Endodermal cell (in vitro differentiated cells): ENCODE data around the gene OSBPL5. TPM values are rescaled to one million over a fixed set of nuclear protein-coding genes. Genes with fewer than 3 reads are reported as not detected.

Source experiments
- DNase-seq: peaks from one replicate; pipeline ENCODE4 v3.0.0-alpha.2; 2017
- H3K27ac ChIP-seq: 2 replicates; pipeline ENCODE4 v1.5.1; 2013; ENCODE audit warnings: mild to moderate bottlenecking, low read depth, low read length, moderate library complexity
- H3K27me3 ChIP-seq: 2 replicates; pipeline ENCODE4 v1.6.1; 2013; ENCODE audit warnings: mild to moderate bottlenecking, low read length, moderate library complexity; ENCODE audit not compliant: insufficient read depth, control insufficient read depth, poor library complexity, severe bottlenecking
- H3K36me3 ChIP-seq: 2 replicates; pipeline ENCODE4 v1.7.0; 2013; ENCODE audit warnings: mild to moderate bottlenecking, low read length, moderate library complexity; ENCODE audit not compliant: control insufficient read depth, insufficient read depth
- H3K4me1 ChIP-seq: one replicate; pipeline ENCODE4 v1.7.0; 2013; ENCODE audit warnings: low read length; ENCODE audit not compliant: control insufficient read depth, insufficient read depth
- H3K4me3 ChIP-seq: 2 replicates; pipeline ENCODE4 v1.5.1; 2013; ENCODE audit warnings: mild to moderate bottlenecking, low read length, moderate library complexity
- H3K9ac ChIP-seq: 2 replicates; pipeline ENCODE4 v1.6.1; 2013; ENCODE audit warnings: mild to moderate bottlenecking, low read length, moderate library complexity; ENCODE audit not compliant: poor library complexity, severe bottlenecking; ENCODE audit errors: extremely low read depth
- H3K9me3 ChIP-seq: 2 replicates; pipeline ENCODE4 v1.6.1; 2013; ENCODE audit warnings: mild to moderate bottlenecking, low read length, moderate library complexity; ENCODE audit not compliant: control insufficient read depth
- H3K27ac Mint-ChIP-seq: 2 replicates; pipeline ENCODE4 v1.8.0; 2020; ENCODE audit warnings: mixed read lengths
- H3K27me3 Mint-ChIP-seq: 2 replicates; pipeline ENCODE4 v1.8.0; 2021; ENCODE audit warnings: mild to moderate bottlenecking, mixed read lengths; ENCODE audit not compliant: insufficient read depth
- H3K36me3 Mint-ChIP-seq: 2 replicates; pipeline ENCODE4 v1.8.0; 2020; ENCODE audit warnings: low read depth, mixed read lengths
- H3K4me1 Mint-ChIP-seq: 2 replicates; pipeline ENCODE4 v1.8.0; 2020; ENCODE audit warnings: mixed read lengths
- H3K4me3 Mint-ChIP-seq: 2 replicates; pipeline ENCODE4 v1.8.0; 2020; ENCODE audit warnings: mild to moderate bottlenecking, moderate library complexity, mixed read lengths
- H3K9me3 Mint-ChIP-seq: 2 replicates; pipeline ENCODE4 v1.8.0; 2020; ENCODE audit warnings: mild to moderate bottlenecking, mixed read lengths
- CTCF ChIP-seq: fragments of 200-600 bp; sonication (generic); conservative IDR thresholded peaks from 2 replicates; pipeline ENCODE4 v1.5.0; 2021; ENCODE audit warnings: antibody characterized with exemption, mild to moderate bottlenecking
- WGBS, 2 experiments: methylation state at CpG; one replicate each; pipeline versions ENCODE4 v1.1.5 to v1.1.7; 2013; ENCODE audit warnings: missing lambda C conversion rate in 2 of 2, mixed read lengths in 1 of 2; ENCODE audit not compliant: insufficient coverage in 1 of 2, insufficient read length in 1 of 2; 5-methylcytosine and 5-hydroxymethylcytosine counted together
- total RNA-seq, 2 donors: library from RNA; stranded (reverse); fragmentation: NEBNext Ultra II Directional in 1 of 2; extraction: Animal tissue kit (Norgen Biotek cat#: 25700) in 1 of 2; gene quantifications; 2 replicates in 1 of 2; 3 replicates in 1 of 2; pipeline ENCODE4 v1.2.1, GENCODE V29; 2021

OSBPL5 gene
- total RNA-seq, 2 donors from 2014 or later, result 1.2 to 4.8 TPM

GRCh38 chr11:3104051-3104714 is 60.9 kb downstream of the OSBPL5 start:
- H3K27me3 Mint-ChIP-seq, result peaks cover 3% of the 10 kb centered on the region
- H3K4me3 Mint-ChIP-seq, result no peak overlapping the region
- Histone ChIP-seq H3K27me3 (no peaks in the 10 kb centered on the region), H3K27ac (no peak overlapping the region), H3K9me3 (no peaks in the 10 kb centered on the region), H3K4me3 (no peak overlapping the region), H3K9ac (no peak overlapping the region), H3K36me3 (no peaks in the 10 kb centered on the region), H3K4me1 (no peaks in the 10 kb centered on the region)
- 93 to 95% methylated on average over 12 to 22 of the region's 22 CpGs for WGBS, 2 experiments
- H3K36me3 Mint-ChIP-seq, result no peaks in the 10 kb centered on the region
- no peaks in the 10 kb centered on the region for H3K4me1 Mint-ChIP-seq
- peak; percentile 38 for DNase-seq
- H3K27ac Mint-ChIP-seq, result no peak overlapping the region
- no peaks in the 10 kb centered on the region for H3K9me3 Mint-ChIP-seq
- no peak for TF ChIP-seq CTCF

DNA sequence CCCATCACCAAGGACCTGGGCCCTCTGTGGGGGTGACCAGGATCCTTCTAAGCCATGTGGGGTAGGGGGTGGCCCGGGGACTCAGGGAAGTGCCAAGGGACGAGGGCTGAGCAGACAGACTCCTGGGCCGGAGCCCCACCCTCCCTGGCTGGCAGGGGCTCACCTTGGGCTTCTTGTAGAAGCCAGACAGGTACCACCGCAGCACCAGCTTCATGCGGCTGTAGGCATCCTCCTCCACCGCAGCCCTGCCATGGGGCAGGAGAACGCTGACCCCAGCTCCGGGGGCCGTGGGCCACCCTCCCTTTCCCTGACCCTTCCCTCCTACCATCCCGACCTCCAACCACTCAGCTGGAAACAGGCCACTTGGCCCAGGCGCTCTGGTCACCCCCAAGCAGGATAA is 62.0 kb downstream of the OSBPL5 start:
- no peak overlapping the region for H3K27ac ChIP-seq
- H3K9me3 ChIP-seq, result no peaks in the 10 kb centered on the region
- H3K9ac ChIP-seq, result no peak overlapping the region
- H3K36me3 ChIP-seq, result no peaks in the 10 kb centered on the region
- H3K27me3 ChIP-seq, result no peaks in the 10 kb centered on the region
- Mint-ChIP-seq H3K36me3 (no peaks in the 10 kb centered on the region), H3K4me1 (no peaks in the 10 kb centered on the region), H3K9me3 (no peaks in the 10 kb centered on the region), H3K27ac (no peak overlapping the region), H3K27me3 (peaks cover 3% of the 10 kb centered on the region), H3K4me3 (no peak overlapping the region)
- H3K4me1 ChIP-seq, result no peaks in the 10 kb centered on the region
- no peak for TF ChIP-seq CTCF
- peak; percentile 27 for DNase-seq
- no peak overlapping the region for H3K4me3 ChIP-seq
- WGBS, 2 experiments, result 89 to 93% methylated on average over 3 to 11 of the region's 11 CpGs

DNA sequence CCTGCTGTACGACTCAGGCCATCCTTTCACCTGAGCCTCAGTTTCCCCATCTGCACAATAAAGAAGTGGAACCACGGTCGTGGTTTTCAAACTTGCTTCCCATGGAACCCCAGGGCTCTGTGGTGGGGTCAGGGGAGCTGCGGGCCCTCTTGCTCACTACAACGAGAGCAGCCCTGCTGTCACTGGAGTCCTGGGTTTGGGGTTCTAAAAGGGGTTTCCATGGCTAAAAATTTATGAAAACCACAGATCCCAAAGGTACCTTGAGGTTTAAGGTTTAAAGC is 62.5 kb downstream of the OSBPL5 start:
- no peaks in the 10 kb centered on the region for H3K36me3 Mint-ChIP-seq
- H3K9ac ChIP-seq, result no peak overlapping the region
- H3K36me3 ChIP-seq, result no peaks in the 10 kb centered on the region
- H3K27ac Mint-ChIP-seq, result no peak overlapping the region
- no peaks in the 10 kb centered on the region for H3K27me3 ChIP-seq
- DNase-seq, result no peak
- no peak overlapping the region for H3K4me3 Mint-ChIP-seq
- peaks cover 3% of the 10 kb centered on the region for H3K27me3 Mint-ChIP-seq
- H3K4me1 ChIP-seq, result no peaks in the 10 kb centered on the region
- H3K4me1 Mint-ChIP-seq, result no peaks in the 10 kb centered on the region
- no peak for TF ChIP-seq CTCF
- WGBS, 2 experiments, result 93 to 100% methylated on average over 2 to 5 of the region's 5 CpGs
- H3K9me3 Mint-ChIP-seq, result no peaks in the 10 kb centered on the region
- no peaks in the 10 kb centered on the region for H3K9me3 ChIP-seq
- no peak overlapping the region for H3K4me3 ChIP-seq
- H3K27ac ChIP-seq, result no peak overlapping the region
